Pulmonary artery endothelial cell (primary cell): ENCODE data around the gene CACNA2D3. TPM values are rescaled to one million over a fixed set of nuclear protein-coding genes. Genes with fewer than 3 reads are reported as not detected.

Experiments used
- DNase-seq: peaks from one replicate; pipeline ENCODE4 v3.0.0-alpha.2; 2011; ENCODE audit warnings: low read depth, low spot score
- total RNA-seq: library from RNA; depleted of rRNA; stranded (reverse); fragments of >200 nt; gene quantifications from 2 replicates; pipeline ENCODE4 v1.2.3, GENCODE V29; 2014

CACNA2D3 gene
- total RNA-seq, 1 donor from 2014 or later, result not detected

DNA sequence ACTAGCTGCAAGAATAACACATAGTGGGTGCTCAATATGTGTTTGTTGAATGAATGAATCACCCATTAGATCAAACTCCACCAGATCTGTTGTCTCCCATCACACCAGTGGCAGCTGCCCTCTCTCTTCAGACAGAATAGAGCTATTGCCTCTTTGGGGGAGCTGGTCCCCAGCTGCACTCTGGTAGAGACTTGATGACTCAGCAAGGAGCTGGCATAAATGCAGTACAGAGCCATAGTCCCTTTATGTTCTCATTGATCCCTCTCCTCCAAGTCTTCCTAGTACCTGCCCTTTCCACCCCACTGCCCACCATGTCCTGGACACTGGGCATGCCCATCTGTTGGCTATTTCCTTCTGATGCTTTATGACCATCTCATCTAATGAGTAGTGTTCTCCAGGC, 443.6 kb downstream of the CACNA2D3 start:
- no peak for DNase-seq

DNA sequence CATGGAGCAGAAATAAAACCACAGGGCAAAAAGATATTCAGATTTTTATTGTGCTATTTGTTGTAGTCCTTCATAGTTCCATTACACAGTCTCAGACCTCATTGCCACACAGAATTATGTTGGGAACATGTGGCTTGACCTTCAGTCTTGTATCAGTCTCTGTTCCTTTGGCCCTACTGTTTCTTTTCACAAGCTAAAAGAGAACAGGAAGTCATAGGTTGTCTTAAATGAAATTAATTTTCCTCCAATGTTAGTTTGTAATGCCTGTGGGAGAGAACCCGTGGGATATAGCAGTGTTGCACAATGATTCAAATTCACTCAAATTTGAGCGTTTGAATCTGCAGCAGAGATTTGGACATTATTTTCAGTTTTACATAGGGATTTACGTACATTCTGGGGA, 445.6 kb downstream of the CACNA2D3 start:
- DNase-seq, result no peak

GRCh38 chr3:54570008-54570407, 447.7 kb downstream of the CACNA2D3 start:
- DNase-seq, result no peak

DNA sequence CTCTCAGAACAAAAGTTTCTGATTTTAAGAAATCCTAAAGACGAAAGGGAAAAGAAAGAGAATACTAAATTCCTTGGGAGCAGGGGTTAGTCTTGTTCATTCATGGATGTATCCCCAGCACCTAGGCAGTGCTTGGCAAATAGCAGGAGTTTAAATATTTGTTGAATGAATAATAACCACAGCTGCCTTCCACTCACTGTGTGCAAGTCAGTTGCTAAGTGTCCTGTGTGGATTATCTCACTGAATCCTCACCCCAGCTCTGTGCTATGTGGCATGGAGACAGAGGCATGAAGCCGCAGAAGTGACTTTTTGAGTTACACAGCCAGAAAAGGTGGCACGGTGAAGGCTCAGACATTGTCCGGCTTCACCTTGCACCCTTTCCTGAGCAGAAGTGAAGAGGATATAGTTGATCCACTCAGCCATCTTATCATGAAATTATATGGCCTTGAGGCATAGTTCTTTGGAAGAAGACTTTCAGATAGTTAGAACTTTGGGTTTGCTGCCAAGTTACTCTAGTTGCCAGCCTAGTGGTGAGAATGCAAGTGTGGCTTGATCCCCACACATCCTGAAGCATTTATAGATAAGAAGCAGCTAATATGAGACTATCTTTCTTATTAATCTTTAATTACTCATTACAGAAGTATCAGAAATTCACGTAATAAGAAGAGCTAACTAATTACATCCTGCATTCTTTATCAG, 450.0 kb downstream of the CACNA2D3 start:
- no peak for DNase-seq

GRCh38 chr3:54573858-54574257, 451.5 kb downstream of the CACNA2D3 start:
- no peak for DNase-seq

DNA sequence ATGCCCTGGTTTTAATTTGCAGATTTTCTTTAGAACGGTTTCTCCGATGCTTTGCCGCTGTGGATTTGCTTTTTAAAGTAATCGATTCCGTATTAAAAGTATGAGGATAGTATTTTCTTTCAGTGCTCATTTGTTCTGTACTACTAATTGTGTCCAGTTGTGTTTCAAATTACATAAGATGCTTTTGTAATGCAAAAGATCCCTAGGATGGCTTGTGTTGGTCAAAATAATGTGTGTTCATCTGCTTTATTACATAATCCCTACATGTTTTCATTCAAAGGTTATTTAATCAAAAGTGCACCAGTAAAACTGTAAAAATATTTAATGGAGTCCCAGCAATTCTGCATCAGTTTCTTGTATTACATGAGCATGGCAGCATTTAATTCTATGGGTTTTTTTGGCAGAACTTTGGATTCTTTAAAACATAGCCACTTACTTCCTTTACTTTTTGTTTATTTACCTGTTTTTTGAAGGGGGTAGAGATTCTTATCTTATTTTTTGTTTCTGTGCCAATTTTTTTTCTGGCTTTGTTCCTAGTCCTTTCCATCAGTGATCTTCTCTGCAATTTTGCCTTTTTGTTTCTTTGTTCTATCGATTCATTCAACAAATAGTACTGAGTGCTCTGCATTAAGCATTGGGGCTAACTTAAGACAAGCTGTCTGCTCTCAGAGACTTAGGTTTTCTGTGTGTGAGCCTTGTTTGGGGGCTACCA, 452.7 kb downstream of the CACNA2D3 start:
- no peak for DNase-seq

DNA sequence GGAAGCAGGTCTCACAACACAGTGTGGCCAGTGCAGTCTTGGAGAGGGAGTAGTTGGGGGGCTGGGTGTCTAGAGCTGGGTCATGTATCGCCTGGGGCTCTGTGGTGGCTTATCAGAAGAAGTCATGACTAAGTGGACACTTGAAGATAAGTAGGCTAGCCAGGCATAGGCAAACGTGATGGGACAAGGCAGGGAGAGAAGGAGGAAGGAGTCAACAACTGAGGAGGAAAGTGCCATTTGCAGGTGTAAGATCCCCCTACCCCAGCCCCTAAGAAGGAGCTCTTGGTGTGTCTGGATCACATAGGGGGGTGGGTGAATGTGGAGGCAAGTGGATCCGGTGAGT, 453.2 kb downstream of the CACNA2D3 start:
- DNase-seq, result no peak

DNA sequence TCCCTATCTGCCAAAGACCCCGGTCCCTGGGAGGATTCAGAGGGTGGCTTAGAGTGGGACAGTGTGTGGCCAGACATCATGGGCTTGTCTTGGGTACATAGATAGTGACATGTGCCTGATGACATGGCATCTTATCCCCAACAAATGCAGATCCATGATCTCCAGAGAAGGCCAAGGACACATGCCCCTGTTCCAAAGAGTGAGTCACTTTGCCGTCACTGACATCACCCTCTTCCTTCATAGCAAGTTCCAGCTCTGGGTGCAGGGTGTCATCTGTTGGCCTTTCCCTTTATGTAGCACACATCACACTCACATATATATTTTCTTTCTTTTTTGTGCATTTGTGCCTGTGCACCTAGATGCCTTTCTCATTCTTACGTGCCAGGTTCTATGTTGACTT, 455.0 kb downstream of the CACNA2D3 start:
- DNase-seq, result no peak

GRCh38 chr3:54578417-54578816, 456.1 kb downstream of the CACNA2D3 start:
- no peak for DNase-seq

GRCh38 chr3:54580453-54580852, 458.1 kb downstream of the CACNA2D3 start:
- no peak for DNase-seq

- no peak for DNase-seq
Measured at GRCh38 chr3:54582424-54582823, 460.1 kb downstream of the CACNA2D3 start.

- DNase-seq, result no peak
Measured at GRCh38 chr3:54591157-54591556, 468.8 kb downstream of the CACNA2D3 start.

DNA sequence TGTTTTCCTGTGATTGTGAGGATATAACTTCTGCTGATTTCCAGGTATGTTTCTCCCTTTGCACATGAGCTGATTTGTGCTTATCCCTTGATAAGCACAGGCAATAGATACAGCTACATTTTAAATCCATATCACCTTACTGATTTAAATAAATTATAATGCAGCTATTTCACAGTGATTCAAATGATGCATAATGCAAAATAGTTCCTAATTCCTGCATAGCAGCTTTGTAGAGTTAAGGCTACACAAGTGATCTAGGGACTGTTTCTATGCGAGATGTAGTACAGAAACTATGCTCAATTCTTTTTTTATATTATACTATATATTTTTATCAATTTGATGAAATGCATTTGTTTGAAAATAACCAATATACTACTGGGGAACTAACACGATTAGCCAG, 471.3 kb downstream of the CACNA2D3 start:
- no peak for DNase-seq

DNA sequence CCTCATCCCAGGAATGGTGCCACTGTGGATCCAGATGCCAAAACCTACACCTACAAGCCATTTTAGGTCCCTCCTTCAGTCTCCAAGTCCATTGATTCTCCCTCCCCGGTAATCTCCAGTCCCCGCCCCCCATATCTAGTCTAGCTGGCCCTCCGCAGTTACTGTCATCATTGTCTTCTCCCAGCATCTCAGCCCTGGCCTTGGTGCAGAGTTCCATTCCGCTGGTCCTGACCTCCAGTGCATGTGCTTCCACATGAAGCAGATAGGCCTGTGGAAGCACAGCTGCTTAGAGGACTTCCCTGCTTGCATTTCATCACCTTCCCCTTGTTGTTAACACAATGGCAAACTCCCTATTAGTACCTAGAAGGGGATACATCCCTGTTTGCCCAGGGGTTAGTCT, 473.7 kb downstream of the CACNA2D3 start:
- no peak for DNase-seq

GRCh38 chr3:54599716-54600115, 477.4 kb downstream of the CACNA2D3 start:
- DNase-seq, result no peak

DNA sequence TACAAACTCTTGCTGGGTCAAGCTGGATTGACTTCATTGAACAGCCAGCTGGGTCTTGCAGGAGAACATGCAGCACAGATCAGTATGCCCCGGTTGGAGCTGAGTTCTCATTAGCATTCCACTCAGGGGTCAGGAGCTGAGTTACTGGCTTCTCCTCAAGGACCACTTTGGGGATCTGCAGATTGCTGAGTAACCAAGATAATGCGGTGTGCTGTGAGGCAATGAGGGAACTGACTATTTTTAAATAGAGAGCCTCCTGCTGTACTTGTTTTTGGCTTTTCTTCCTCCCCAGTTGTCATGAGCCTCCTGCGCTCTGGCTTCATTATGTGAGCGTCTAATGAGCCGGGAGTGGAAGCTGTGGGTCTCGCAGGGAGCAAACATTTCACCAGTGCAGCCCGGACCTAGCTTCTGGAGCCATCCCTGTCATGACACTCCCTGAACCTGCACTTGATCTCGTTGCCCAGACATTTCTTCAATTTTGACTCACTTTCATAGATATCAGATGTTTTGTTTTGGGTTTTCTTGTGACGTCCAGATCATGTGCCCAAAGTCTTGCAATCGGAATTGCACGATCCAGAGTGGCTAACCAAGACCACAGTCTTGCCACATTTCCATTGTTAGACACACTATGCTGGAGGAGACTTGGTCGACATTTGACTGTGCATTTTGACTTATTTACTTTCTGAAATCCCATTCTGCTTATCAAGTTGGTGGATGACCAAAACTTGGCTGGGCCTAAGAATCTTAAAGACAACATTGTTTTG, 478.3 kb downstream of the CACNA2D3 start:
- no peak for DNase-seq

GRCh38 chr3:54604495-54604894, 482.1 kb downstream of the CACNA2D3 start:
- no peak for DNase-seq

GRCh38 chr3:54608041-54608440, 485.7 kb downstream of the CACNA2D3 start:
- DNase-seq, result no peak

GRCh38 chr3:54619053-54619452, 496.7 kb downstream of the CACNA2D3 start:
- no peak for DNase-seq

GRCh38 chr3:54619531-54619930, 497.2 kb downstream of the CACNA2D3 start:
- no peak for DNase-seq

- DNase-seq, result no peak
Measured at GRCh38 chr3:54621184-54621583, 498.8 kb downstream of the CACNA2D3 start.

GRCh38 chr3:54622678-54623077, 500.3 kb downstream of the CACNA2D3 start:
- DNase-seq, result no peak
